Cardiac atrium fibroblast (primary cell): ENCODE measurements around the gene RAPGEFL1. TPM values are rescaled to one million over a fixed set of nuclear protein-coding genes. Genes with fewer than 3 reads are reported as not detected.

Experiments
- total RNA-seq: library from RNA; depleted of rRNA; stranded (reverse); fragments of >200 nt; gene quantifications from 2 replicates; pipeline ENCODE4 v1.2.3, GENCODE V29; 2015

Gene RAPGEFL1
- 2.3 and 3.2 TPM in 2 replicates for total RNA-seq

GRCh38 chr17:40177275-40177874 is at the start of gene RAPGEFL1:
Gene RAPGEFL1, plus strand, starts transcription at chr17:40177470. Its CDS starts 392 bp downstream, at chr17:40177862.

GRCh38 chr17:40218740-40219593 is 41.7 kb downstream of the RAPGEFL1 start, which contains the start of gene WIPF2:
Gene WIPF2, plus strand, starts transcription at chr17:40219304. Its CDS starts 37,156 bp downstream, at chr17:40256460.

Other genes with a start within 250 kb of the RAPGEFL1 start
- 35.7 and 42.6 TPM in 2 replicates for gene ORMDL3, start 249.9 kb upstream of the RAPGEFL1 start, total RNA-seq
- gene LRRC3C, start 249.7 kb upstream of the RAPGEFL1 start, total RNA-seq: not detected in 2 replicates
- gene GSDMA, start 214.5 kb upstream of the RAPGEFL1 start, total RNA-seq: not detected in 2 replicates
- gene PSMD3, start 196.7 kb upstream of the RAPGEFL1 start, total RNA-seq: 93.3 and 116 TPM in 2 replicates
- 12.2 TPM in 1 of 2 replicates, not detected in the other for gene CSF3, start 162.0 kb upstream of the RAPGEFL1 start, total RNA-seq
- gene MED24, start 123.1 kb upstream of the RAPGEFL1 start, total RNA-seq: 41.6 and 63.9 TPM in 2 replicates
- 20.7 and 21.1 TPM in 2 replicates for gene THRA, start 114.5 kb upstream of the RAPGEFL1 start, total RNA-seq
- 0.81 and 3.4 TPM in 2 replicates for gene NR1D1, start 76.9 kb upstream of the RAPGEFL1 start, total RNA-seq
- 49.5 and 68.7 TPM in 2 replicates for gene MSL1, start 55.5 kb upstream of the RAPGEFL1 start, total RNA-seq
- 26.2 and 28.7 TPM in 2 replicates for gene CASC3, start 36.9 kb upstream of the RAPGEFL1 start, total RNA-seq
- 8.1 and 11.0 TPM in 2 replicates for gene WIPF2, start 41.8 kb downstream of the RAPGEFL1 start, total RNA-seq
- gene CDC6, start 110.4 kb downstream of the RAPGEFL1 start, total RNA-seq: 5.2 and 9.6 TPM in 2 replicates
- 35.6 and 63.9 TPM in 2 replicates for gene RARA, start 131.7 kb downstream of the RAPGEFL1 start, total RNA-seq
- 1.3 TPM in 1 of 2 replicates, not detected in the other for gene GJD3, start 187.3 kb downstream of the RAPGEFL1 start, total RNA-seq
- 20.9 and 34.5 TPM in 2 replicates for gene TOP2A, start 240.4 kb downstream of the RAPGEFL1 start, total RNA-seq